GM12878 (cell line): ENCODE results near the gene ZDHHC11. TPM values are rescaled to one million over a fixed set of nuclear protein-coding genes. Genes with fewer than 3 reads are reported as not detected.

ENCODE experiments used
- ATAC-seq: fragments of 200-7000 bp; cut with Tn5 transposase; 3 replicates; pipeline ENCODE4 v1.9.1; 2020; ENCODE audit warnings: mild to moderate bottlenecking, moderate library complexity
- BruUV-seq: library from RNA; stranded (reverse); fragments of 400-500 nt; replicated peaks from 2 replicates; lab custom pipeline; 2021; lab: Mats Ljungman, UMichigan
- CTCF ChIA-PET: fragments of 300-600 bp; sonication (Branson Sonifier 250); formaldehyde crosslinking; extraction: SDS; loops from one replicate; lab custom pipeline; 2021; ENCODE audit warnings: inconsistent platforms; lab: Yijun Ruan, JAX
- POLR2A ChIA-PET: fragments of 350-600 bp; formaldehyde crosslinking; extraction: SDS; loops from one replicate; lab custom pipeline; 2021; ENCODE audit warnings: inconsistent platforms; lab: Charles Lee
- RAD21 ChIA-PET: fragments of 300-600 bp; sonication (Branson Sonifier 250); formaldehyde crosslinking; loops from one replicate; lab custom pipeline; 2023; ENCODE audit warnings: antibody characterized with exemption; ENCODE audit not compliant: unreplicated experiment; lab: Charles Lee
- SMC1A ChIA-PET: fragments of 300-600 bp; sonication (Branson Sonifier 250); formaldehyde crosslinking; loops from one replicate; lab custom pipeline; 2023; ENCODE audit not compliant: unreplicated experiment, uncharacterized antibody; lab: Charles Lee
- DNase-seq: peaks from one replicate; pipeline ENCODE4 v3.0.0-alpha.2; 2011; ENCODE audit warnings: low read depth, low spot score
- FAIRE-seq: peaks from 3 replicates; lab custom pipeline; 2011; peaks lifted over from hg19 to GRCh38; lab: Jason Lieb, UNC
- H2AFZ ChIP-seq: 2 replicates; pipeline ENCODE4 v1.6.0; 2011; ENCODE audit warnings: low read depth, low read length, control low read depth; ENCODE audit not compliant: control insufficient read depth
- H3K27ac ChIP-seq: 2 replicates; pipeline ENCODE4 v1.5.1; 2011; ENCODE audit warnings: control low read depth; ENCODE audit not compliant: control insufficient read depth, insufficient read depth
- H3K27me3 ChIP-seq, 2 experiments: replicated peaks in 1 of 2; 2 replicates each; pipeline versions ENCODE4 v1.6.0 to v1.6.1; 2011; ENCODE audit warnings: low read length in 1 of 2; ENCODE audit not compliant: control insufficient read depth in 2 of 2, insufficient read depth in 2 of 2
- H3K36me3 ChIP-seq, 2 experiments: 2 replicates each; pipeline ENCODE4 v1.5.1; 2011; ENCODE audit warnings: low read length in 1 of 2; ENCODE audit not compliant: control insufficient read depth in 2 of 2, insufficient read depth in 2 of 2
- H3K4me1 ChIP-seq: 2 replicates; pipeline ENCODE4 v1.6.1; 2011; ENCODE audit warnings: mild to moderate bottlenecking, low read length, moderate library complexity, mixed read lengths; ENCODE audit not compliant: control insufficient read depth, insufficient read depth
- H3K4me2 ChIP-seq: 2 replicates; pipeline ENCODE4 v1.6.0; 2011; ENCODE audit warnings: control low read depth; ENCODE audit not compliant: control insufficient read depth, insufficient read depth
- H3K4me3 ChIP-seq: fragments of 200-600 bp; sonication (generic); 2 replicates; pipeline ENCODE4 v1.5.1; 2016
- H3K79me2 ChIP-seq: 2 replicates; pipeline ENCODE4 v1.6.0; 2011; ENCODE audit warnings: low read length; ENCODE audit not compliant: control insufficient read depth, insufficient read depth
- H3K9ac ChIP-seq: 2 replicates; pipeline ENCODE4 v1.8.0; 2011; ENCODE audit warnings: low read length, control low read depth, mixed read lengths; ENCODE audit not compliant: control insufficient read depth, insufficient read depth
- H3K9me3 ChIP-seq: replicated peaks from 3 replicates; pipeline ENCODE4 v1.5.1; 2011; ENCODE audit warnings: mild to moderate bottlenecking, low read length; ENCODE audit not compliant: control insufficient read depth, insufficient read depth
- H4K20me1 ChIP-seq: 2 replicates; pipeline ENCODE4 v1.6.0; 2011; ENCODE audit not compliant: control insufficient read depth, insufficient read depth
- BCL3 ChIP-seq: IDR thresholded peaks from 2 replicates; pipeline ENCODE4 v1.6.1; 2011; ENCODE audit warnings: borderline replicate concordance, low read depth, mild to moderate bottlenecking, moderate library complexity, low read length; ENCODE audit not compliant: insufficient read depth, poor library complexity, severe bottlenecking
- CEBPZ ChIP-seq: fragments of 150-350 bp; IDR thresholded peaks from 2 replicates; pipeline ENCODE4 v1.6.1; 2016; ENCODE audit warnings: low read depth, low read length
- HCFC1 ChIP-seq: fragments of 150-350 bp; IDR thresholded peaks from 2 replicates; pipeline ENCODE4 v1.6.1; 2014; ENCODE audit warnings: low read length
- KLF5 ChIP-seq: fragments of 450-650 bp; IDR thresholded peaks from 2 replicates; pipeline ENCODE4 v1.6.1; 2014; ENCODE audit warnings: mild to moderate bottlenecking; ENCODE audit not compliant: partially characterized antibody
- PAX8 ChIP-seq: fragments of 450-650 bp; IDR thresholded peaks from 2 replicates; pipeline ENCODE4 v1.6.1; 2017; ENCODE audit warnings: mild to moderate bottlenecking, moderate library complexity
- SREBF1 ChIP-seq: IDR thresholded peaks from 2 replicates; pipeline ENCODE4 v1.6.1; 2012; ENCODE audit warnings: mild to moderate bottlenecking, low read length
- SUPT20H ChIP-seq: IDR thresholded peaks from 2 replicates; pipeline ENCODE4 v1.6.1; 2011; ENCODE audit warnings: low read depth, mild to moderate bottlenecking, low read length, moderate library complexity, borderline replicate concordance; ENCODE audit not compliant: control insufficient read depth
- TCF12 ChIP-seq: IDR thresholded peaks from 2 replicates; pipeline ENCODE4 v1.6.1; 2011; ENCODE audit warnings: low read depth, mild to moderate bottlenecking, low read length
- USF1 ChIP-seq: IDR thresholded peaks from 2 replicates; pipeline ENCODE4 v1.6.1; 2011; ENCODE audit warnings: borderline replicate concordance, low read depth, mild to moderate bottlenecking, moderate library complexity, mixed read lengths, low read length; ENCODE audit not compliant: insufficient read depth; ENCODE audit errors: extremely low read length
- ZNF274 ChIP-seq: IDR thresholded peaks from one replicate; pipeline ENCODE4 v1.8.0; 2011; ENCODE audit not compliant: insufficient read length, insufficient read depth
- WGBS: methylation state at CpG from one replicate; pipeline ENCODE4 v1.1.6; 2016; ENCODE audit warnings: low lambda C conversion rate; ENCODE audit not compliant: insufficient replicate concordance, insufficient coverage; ENCODE audit errors: missing lambda C conversion rate; 5-methylcytosine and 5-hydroxymethylcytosine counted together
- in situ Hi-C: fragments of 300-500 bp; cut with MboI; formaldehyde crosslinking; loops from 9 replicates; pipeline ENCODE4 v1.14.3; 2018; ENCODE audit warnings: mixed read lengths
- intact Hi-C: fragments of 100-400 bp; cut with micrococcal nuclease; formaldehyde crosslinking; loops from one replicate; pipeline ENCODE4 v1.14.2; 2022; ENCODE audit not compliant: unreplicated experiment
- polyA plus RNA-seq, 11 experiments: library from polyadenylated mRNA; depleted of rRNA in 4 of 11; unstranded in 6 of 11; stranded (reverse) in 5 of 11; fragments of >200 nt; fragmentation: Nextera tagmentation in 4 of 11; fragmentation: Illumina TruSeq in 1 of 11; extraction: Ambion mirVana in 4 of 11; extraction: Trizol in 1 of 11; gene quantifications; 1 replicate in 1 of 11; 2 replicates in 10 of 11; pipeline versions ENCODE4 v1.2.1 to v1.2.3, GENCODE V29; 2011 to 2016; ENCODE audit warnings: inconsistent platforms in 2 of 11, missing spikeins in 2 of 11, low read depth in 1 of 11
- total RNA-seq, 4 experiments: library from RNA; depleted of rRNA in 3 of 4; stranded (reverse); fragments of >200 nt in 3 of 4; fragmentation: Illumina TruSeq in 1 of 4; extraction: Trizol in 1 of 4; gene quantifications; 2 replicates each; pipeline versions ENCODE4 v1.2.1 to v1.2.3, GENCODE V29; 2013 to 2021

Gene ZDHHC11
- total and polyA plus RNA-seq, 10 of the 15 experiments (the other 5 are each of a cell fraction or from before 2014, with no cell fraction given) = 0.04 to 1.4 (median 0.30) TPM

GRCh38 chr5:885529-885928 lies 34.7 kb upstream of the ZDHHC11 start:
- Histone ChIP-seq H3K4me2 (no peak overlapping the region), H3K9ac (no peak overlapping the region), H3K36me3 (peaks cover 55 to 64% of the 10 kb centered on the region in 2 experiments), H3K27ac (no peak overlapping the region), H3K27me3 (no peaks in the 10 kb centered on the region), H2AFZ (no peak overlapping the region), H3K4me3 (no peak overlapping the region), H3K79me2 (peaks cover 9% of the 10 kb centered on the region), H3K9me3 (no peaks in the 10 kb centered on the region; the same call in 2 of the 3 replicates), H3K4me1 (no peaks in the 10 kb centered on the region), H4K20me1 (peaks cover 5% of the 10 kb centered on the region; the same call in 1 of the 2 replicates)
- ChIA-PET SMC1A (no interaction called here), RAD21 (no interaction called here), POLR2A (no interaction called here), CTCF (no interaction called here)
- DNase-seq = no peak
- TF ChIP-seq PAX8 (no peak), TCF12 (no peak), ZNF274 (no peak), CEBPZ (no peak), KLF5 (no peak), SREBF1 (no peak), SUPT20H (no peak), BCL3 (no peak), HCFC1 (no peak), USF1 (no peak)
- no TSS peak for BruUV-seq
- ATAC-seq = no peak
- 94% methylated on average over 13 of the region's 13 CpGs for WGBS
- in situ Hi-C loops = loop anchor here (5.0 kb wide), 1 partner anchor 573 kb away; no protein-coding TSS in a partner anchor
- intact Hi-C loops = no loop called here
- no peak for FAIRE-seq
